Endodermal cell (in vitro differentiated cells): ENCODE results near the gene RUNX1. TPM values are rescaled to one million over a fixed set of nuclear protein-coding genes. Genes with fewer than 3 reads are reported as not detected.

Source experiments
- DNase-seq: peaks from one replicate; pipeline ENCODE4 v3.0.0-alpha.2; 2017
- H3K27ac ChIP-seq: 2 replicates; pipeline ENCODE4 v1.5.1; 2013; ENCODE audit warnings: mild to moderate bottlenecking, low read depth, low read length, moderate library complexity
- H3K27me3 ChIP-seq: 2 replicates; pipeline ENCODE4 v1.6.1; 2013; ENCODE audit warnings: mild to moderate bottlenecking, low read length, moderate library complexity; ENCODE audit not compliant: insufficient read depth, control insufficient read depth, poor library complexity, severe bottlenecking
- H3K36me3 ChIP-seq: 2 replicates; pipeline ENCODE4 v1.7.0; 2013; ENCODE audit warnings: mild to moderate bottlenecking, low read length, moderate library complexity; ENCODE audit not compliant: control insufficient read depth, insufficient read depth
- H3K4me1 ChIP-seq: one replicate; pipeline ENCODE4 v1.7.0; 2013; ENCODE audit warnings: low read length; ENCODE audit not compliant: control insufficient read depth, insufficient read depth
- H3K4me3 ChIP-seq: 2 replicates; pipeline ENCODE4 v1.5.1; 2013; ENCODE audit warnings: mild to moderate bottlenecking, low read length, moderate library complexity
- H3K9ac ChIP-seq: 2 replicates; pipeline ENCODE4 v1.6.1; 2013; ENCODE audit warnings: mild to moderate bottlenecking, low read length, moderate library complexity; ENCODE audit not compliant: poor library complexity, severe bottlenecking; ENCODE audit errors: extremely low read depth
- H3K9me3 ChIP-seq: 2 replicates; pipeline ENCODE4 v1.6.1; 2013; ENCODE audit warnings: mild to moderate bottlenecking, low read length, moderate library complexity; ENCODE audit not compliant: control insufficient read depth
- H3K27ac Mint-ChIP-seq: 2 replicates; pipeline ENCODE4 v1.8.0; 2020; ENCODE audit warnings: mixed read lengths
- H3K27me3 Mint-ChIP-seq: 2 replicates; pipeline ENCODE4 v1.8.0; 2021; ENCODE audit warnings: mild to moderate bottlenecking, mixed read lengths; ENCODE audit not compliant: insufficient read depth
- H3K36me3 Mint-ChIP-seq: 2 replicates; pipeline ENCODE4 v1.8.0; 2020; ENCODE audit warnings: low read depth, mixed read lengths
- H3K4me1 Mint-ChIP-seq: 2 replicates; pipeline ENCODE4 v1.8.0; 2020; ENCODE audit warnings: mixed read lengths
- H3K4me3 Mint-ChIP-seq: 2 replicates; pipeline ENCODE4 v1.8.0; 2020; ENCODE audit warnings: mild to moderate bottlenecking, moderate library complexity, mixed read lengths
- H3K9me3 Mint-ChIP-seq: 2 replicates; pipeline ENCODE4 v1.8.0; 2020; ENCODE audit warnings: mild to moderate bottlenecking, mixed read lengths
- WGBS, 2 experiments: methylation state at CpG; one replicate each; pipeline versions ENCODE4 v1.1.5 to v1.1.7; 2013; ENCODE audit warnings: missing lambda C conversion rate in 2 of 2, mixed read lengths in 1 of 2; ENCODE audit not compliant: insufficient coverage in 1 of 2, insufficient read length in 1 of 2; 5-methylcytosine and 5-hydroxymethylcytosine counted together
- total RNA-seq, 2 donors: library from RNA; stranded (reverse); fragmentation: NEBNext Ultra II Directional in 1 of 2; extraction: Animal tissue kit (Norgen Biotek cat#: 25700) in 1 of 2; gene quantifications; 2 replicates in 1 of 2; 3 replicates in 1 of 2; pipeline ENCODE4 v1.2.1, GENCODE V29; 2021
- TF ChIP-seq, protein P1 (sequence below): fragments of 200-600 bp; sonication (generic); conservative IDR thresholded peaks from 2 replicates; pipeline ENCODE4 v1.5.0; 2021; ENCODE audit warnings: antibody characterized with exemption, mild to moderate bottlenecking

The RUNX1 gene
- total RNA-seq, 2 donors from 2014 or later, result 0.31 to 2.8 TPM

DNA sequence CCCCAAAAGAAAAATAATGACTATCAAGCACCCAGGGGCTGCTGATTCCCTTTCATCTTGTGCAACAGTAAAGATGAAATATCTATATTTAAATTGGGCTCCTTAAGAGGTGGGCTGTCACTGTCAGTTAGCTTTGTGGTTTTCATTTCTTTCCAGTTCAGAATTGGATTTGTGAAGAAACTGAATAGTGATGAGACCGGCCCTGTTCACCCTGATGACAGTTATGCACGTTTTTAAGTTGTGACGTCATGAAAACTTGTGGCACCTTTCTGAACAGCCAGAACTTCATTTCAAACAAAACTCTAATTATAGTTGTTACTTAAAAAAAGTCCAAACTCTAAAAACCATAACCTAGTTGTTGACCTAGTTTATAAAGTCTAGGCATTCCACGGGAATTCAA, 125.9 kb downstream of the RUNX1 start:
- Mint-ChIP-seq H3K4me3 (no peak overlapping the region), H3K27ac (no peak overlapping the region), H3K36me3 (no peaks in the 10 kb centered on the region), H3K4me1 (peaks cover 10% of the 10 kb centered on the region), H3K27me3 (no peaks in the 10 kb centered on the region), H3K9me3 (no peaks in the 10 kb centered on the region)
- no peaks in the 10 kb centered on the region for H3K27me3 ChIP-seq
- no peaks in the 10 kb centered on the region for H3K36me3 ChIP-seq
- no peaks in the 10 kb centered on the region for H3K4me1 ChIP-seq
- no peaks in the 10 kb centered on the region for H3K9me3 ChIP-seq
- TF ChIP-seq, protein P1, sequence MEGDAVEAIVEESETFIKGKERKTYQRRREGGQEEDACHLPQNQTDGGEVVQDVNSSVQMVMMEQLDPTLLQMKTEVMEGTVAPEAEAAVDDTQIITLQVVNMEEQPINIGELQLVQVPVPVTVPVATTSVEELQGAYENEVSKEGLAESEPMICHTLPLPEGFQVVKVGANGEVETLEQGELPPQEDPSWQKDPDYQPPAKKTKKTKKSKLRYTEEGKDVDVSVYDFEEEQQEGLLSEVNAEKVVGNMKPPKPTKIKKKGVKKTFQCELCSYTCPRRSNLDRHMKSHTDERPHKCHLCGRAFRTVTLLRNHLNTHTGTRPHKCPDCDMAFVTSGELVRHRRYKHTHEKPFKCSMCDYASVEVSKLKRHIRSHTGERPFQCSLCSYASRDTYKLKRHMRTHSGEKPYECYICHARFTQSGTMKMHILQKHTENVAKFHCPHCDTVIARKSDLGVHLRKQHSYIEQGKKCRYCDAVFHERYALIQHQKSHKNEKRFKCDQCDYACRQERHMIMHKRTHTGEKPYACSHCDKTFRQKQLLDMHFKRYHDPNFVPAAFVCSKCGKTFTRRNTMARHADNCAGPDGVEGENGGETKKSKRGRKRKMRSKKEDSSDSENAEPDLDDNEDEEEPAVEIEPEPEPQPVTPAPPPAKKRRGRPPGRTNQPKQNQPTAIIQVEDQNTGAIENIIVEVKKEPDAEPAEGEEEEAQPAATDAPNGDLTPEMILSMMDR, result no peak
- H3K4me3 ChIP-seq, result no peak overlapping the region
- no peak overlapping the region for H3K27ac ChIP-seq
- no peak overlapping the region for H3K9ac ChIP-seq
- 89 to 100% methylated on average over 2 to 4 of the region's 4 CpGs for WGBS, 2 experiments
- no peak for DNase-seq

DNA sequence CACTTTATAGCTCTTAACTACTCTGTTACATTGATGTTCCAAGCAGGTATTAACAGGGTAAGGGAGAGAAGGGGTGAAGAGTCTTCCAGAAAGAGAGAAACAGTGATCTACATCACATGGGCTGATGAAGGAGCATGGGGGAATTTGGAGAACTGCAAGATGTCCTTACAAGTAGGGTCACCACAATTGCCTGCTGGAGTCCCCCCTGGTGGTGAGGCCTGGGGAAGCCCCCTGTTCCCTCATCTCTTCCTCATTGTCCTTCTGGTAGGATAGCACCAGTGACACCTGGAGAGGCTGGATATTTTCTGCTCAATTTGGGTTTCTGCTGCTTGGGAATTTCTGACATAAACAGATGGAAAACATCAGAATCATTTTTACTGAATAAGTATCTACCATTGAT, 126.6 kb downstream of the RUNX1 start:
- H3K27me3 ChIP-seq, result no peaks in the 10 kb centered on the region
- H3K4me3 ChIP-seq, result no peak overlapping the region
- Mint-ChIP-seq H3K36me3 (no peaks in the 10 kb centered on the region), H3K27me3 (no peaks in the 10 kb centered on the region), H3K4me1 (peaks cover 10% of the 10 kb centered on the region), H3K27ac (no peak overlapping the region), H3K9me3 (no peaks in the 10 kb centered on the region), H3K4me3 (no peak overlapping the region)
- DNase-seq, result peak; percentile 71
- no peaks in the 10 kb centered on the region for H3K36me3 ChIP-seq
- H3K9ac ChIP-seq, result no peak overlapping the region
- no peaks in the 10 kb centered on the region for H3K4me1 ChIP-seq
- H3K27ac ChIP-seq, result no peak overlapping the region
- TF ChIP-seq, protein P1, result peak; percentile 76
- H3K9me3 ChIP-seq, result no peaks in the 10 kb centered on the region

DNA sequence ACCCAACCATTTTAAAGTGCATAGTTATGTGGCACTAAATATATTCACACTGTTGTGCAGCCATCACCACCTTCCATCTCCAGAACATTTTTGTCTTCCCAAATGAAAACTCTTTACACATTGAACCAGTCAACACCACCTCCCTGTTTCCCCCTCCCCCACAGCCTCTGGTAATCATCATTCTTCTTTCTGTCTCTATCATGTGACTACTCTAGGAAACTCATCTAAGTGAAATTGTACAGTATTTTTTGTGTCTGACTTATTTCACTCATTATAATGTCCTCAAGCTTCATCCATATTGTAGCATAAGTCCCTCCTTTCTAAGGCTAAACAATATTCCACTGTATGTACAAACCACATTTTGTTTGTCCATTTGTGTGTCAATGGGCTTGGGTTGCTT, 128.0 kb downstream of the RUNX1 start:
- Mint-ChIP-seq H3K27ac (no peak overlapping the region), H3K36me3 (no peaks in the 10 kb centered on the region), H3K27me3 (no peaks in the 10 kb centered on the region), H3K4me3 (no peak overlapping the region), H3K9me3 (no peaks in the 10 kb centered on the region), H3K4me1 (peaks cover 4% of the 10 kb centered on the region)
- no peak overlapping the region for H3K4me3 ChIP-seq
- H3K36me3 ChIP-seq, result no peaks in the 10 kb centered on the region
- H3K9ac ChIP-seq, result no peak overlapping the region
- no peaks in the 10 kb centered on the region for H3K4me1 ChIP-seq
- TF ChIP-seq, protein P1, result no peak
- no peaks in the 10 kb centered on the region for H3K9me3 ChIP-seq
- DNase-seq, result no peak
- no peaks in the 10 kb centered on the region for H3K27me3 ChIP-seq
- H3K27ac ChIP-seq, result no peak overlapping the region
